ENCODE data around the gene ZNF326.
"Not testable (repeated sequence)": the region's sequence is repeated elsewhere in the genome, so short reads cannot be mapped to it uniquely, and the experiment has no call there.

- not testable (repeated sequence) for TF ChIP-seq POLR2AphosphoS5 (IDR thresholded peaks at IDR 0.05; ENCODE audit: insufficient read depth in 1 of 2, low read depth in 1 of 2); POLR2A (IDR thresholded peaks at IDR 0.05)
These were observed 69.2 kb downstream of the ZNF326 start for GRCh38 chr1:90064109-90064508.
